Stimulated activated CD4-positive, alpha-beta T cell treated with anti-CD3 and anti-CD28 coated beads, Interleukin-1b, Interleukin-23, amount 100 ng/mL, for 24 hours (primary cell): Measurements from ENCODE around the gene STON2.

Experiments used
- DNase-seq, 4 experiments: peaks; one replicate each; pipeline ENCODE4 v3.0.0-alpha.2; 2020; ENCODE audit warnings: low read depth in 4 of 4, low spot score in 1 of 4

STON2 gene

DNA sequence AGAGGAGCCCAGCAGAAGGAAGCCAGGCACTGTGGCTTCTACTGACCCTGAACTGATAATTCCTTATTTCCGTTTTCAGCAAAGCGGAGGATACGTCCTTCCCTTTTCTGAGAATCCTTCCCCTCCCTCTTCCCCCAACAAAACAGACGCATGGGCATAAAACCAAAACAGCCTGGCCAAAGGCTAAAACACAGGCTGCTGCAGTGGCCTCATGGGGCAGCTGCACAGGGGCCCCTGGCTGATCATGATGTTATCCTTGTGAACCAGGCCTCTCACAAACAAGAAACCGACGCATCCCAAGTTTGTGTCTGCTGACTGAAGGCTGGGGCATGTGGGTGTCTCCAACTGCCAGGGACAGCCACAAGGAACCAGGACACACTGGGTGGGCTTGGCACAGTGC lies 23.4 kb upstream of the STON2 start:
- no peak for DNase-seq

DNA sequence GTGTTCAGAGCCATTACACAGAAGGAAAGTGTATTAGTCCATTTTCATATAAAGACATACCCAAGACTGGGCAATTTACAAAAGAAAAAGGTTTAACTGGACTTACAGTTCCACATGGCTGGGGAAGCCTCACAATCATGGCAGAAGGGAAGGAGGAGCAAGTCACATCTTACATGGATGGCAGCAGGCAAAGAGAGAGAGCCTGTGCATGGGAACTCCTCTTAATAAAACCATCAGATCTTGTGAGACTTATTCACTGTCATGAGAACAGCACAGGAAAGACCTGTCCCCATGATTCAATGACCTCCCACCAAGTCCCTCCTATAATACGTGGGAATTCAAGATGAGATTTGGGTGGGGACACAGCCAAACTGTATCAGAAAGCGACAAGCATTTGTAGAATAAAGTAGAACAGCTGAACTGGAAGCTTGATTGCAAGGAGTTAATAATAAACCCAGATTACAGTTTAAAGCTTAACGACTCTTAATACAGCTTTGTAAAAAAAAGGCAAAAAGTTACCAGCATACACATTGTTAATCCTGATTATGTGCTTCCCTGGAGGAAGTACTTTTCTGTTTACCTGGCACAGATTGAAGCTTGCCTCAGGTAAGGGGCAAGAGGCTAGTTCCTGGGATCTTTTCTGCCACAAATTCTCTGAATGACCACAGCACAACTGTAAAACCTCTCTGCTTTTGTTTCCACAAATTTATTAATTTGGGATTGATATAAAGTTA lies 18.1 kb upstream of the STON2 start:
- no peak for DNase-seq

DNA sequence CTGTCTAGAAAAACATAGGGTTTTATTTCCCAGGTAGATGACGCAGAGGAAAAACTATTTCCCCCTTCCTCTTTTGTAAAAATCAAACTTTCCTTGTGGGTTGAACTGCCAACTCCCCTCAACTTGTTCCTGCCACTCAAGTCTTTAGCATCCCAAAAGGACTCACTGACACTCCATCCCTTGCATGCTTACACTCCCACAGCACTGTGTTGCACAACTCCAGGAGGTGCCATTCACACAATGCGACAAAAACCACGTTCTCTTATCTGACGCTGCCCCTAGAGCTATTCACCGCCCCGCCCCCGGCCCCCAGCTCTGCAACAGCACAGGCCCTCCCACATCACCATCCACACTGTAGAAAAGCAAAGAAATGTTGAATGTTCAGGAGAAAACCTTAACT lies 16.9 kb upstream of the STON2 start:
- no peak for DNase-seq

DNA sequence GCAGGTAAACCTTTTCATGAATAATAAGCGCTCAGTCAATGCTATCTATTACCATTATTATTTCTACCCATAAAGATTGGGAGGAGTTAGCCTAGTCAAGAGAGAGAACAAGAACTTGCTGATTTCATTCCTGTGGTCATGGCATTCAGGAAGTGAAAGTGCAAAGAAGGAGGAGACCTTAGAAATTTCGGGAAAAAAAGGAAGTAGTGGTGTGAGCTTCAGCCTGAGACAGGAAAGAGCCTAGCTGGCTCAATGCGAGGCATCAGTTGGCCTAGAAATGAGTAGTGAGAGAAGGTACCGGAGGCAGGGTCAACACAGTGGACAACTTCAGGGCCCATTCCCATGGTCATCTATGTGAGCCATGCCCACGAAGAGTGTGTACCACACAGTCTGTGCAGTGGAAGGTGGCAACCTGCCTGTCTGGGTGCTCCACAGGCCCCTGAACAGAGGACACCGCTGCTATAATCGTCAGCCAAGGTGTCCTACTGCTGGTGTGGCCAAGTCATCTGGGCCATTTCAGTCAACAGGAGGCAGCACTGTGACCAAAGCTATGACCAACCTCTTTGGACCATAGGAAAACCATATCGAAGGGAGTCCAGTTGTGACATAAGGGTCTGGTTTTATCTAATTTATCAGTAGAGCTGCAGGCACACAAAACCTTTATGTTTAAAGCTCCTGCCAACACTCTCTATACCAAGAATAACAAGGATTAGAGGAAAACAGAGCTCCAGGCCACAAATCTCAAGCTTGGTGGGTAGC lies 16.2 kb upstream of the STON2 start:
- no peak for DNase-seq

DNA sequence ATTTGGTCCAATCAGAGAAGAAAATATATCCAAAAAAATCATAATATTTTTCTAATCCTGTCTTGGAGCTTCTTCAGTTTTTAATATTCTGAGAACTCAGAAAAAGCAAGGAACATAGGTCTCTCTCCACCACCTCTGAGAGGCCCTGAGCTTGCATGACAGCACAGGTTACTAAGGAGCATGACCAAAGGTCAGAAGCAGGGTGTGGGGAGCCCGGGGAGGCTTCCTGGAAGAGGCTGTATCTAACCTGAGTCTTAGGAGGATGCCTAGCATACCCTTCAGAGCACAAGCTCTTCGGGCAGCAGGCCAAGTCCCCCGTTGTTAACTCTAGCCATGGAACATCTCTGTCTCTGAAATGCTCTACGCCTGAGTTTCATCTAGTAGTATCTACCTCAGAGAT lies 15.7 kb upstream of the STON2 start:
- DNase-seq: no peak

DNA sequence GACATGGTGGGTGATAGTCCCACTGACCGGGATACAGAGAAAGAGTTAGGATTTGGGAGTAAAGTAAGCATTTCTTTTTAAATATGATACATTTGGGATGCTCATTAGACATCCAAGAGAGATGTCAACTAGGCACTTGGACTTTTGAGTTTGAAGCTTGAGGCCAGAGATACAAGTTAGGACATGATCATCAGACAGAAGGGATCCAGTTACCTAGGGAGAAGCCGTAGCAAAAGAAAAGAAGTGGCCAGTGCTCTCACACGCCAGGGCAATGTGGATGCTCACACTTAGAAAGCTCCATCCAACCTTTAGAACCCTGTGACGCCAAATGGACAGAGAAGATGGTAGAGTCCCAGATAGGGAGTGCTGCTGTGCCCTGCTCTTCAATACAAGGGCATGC lies 14.0 kb upstream of the STON2 start:
- no peak for DNase-seq

DNA sequence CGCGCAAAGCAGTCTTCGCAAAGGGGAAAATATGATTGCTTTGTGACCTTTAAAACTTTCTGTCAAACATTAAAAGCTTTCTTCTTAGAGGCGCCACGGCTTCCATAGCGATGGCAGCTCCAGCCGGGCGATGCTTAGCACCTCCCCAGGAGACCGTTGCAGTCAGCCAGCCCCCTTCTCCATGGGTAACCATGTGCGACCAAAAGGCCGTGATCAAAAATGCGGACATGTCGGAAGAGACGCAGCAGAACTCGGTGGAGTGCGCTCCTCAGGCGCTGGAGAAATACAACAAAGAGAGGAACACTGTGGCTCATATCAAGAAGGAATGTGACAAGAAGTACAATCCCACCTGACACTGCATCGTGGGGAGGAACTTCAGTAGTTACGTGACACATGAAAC lies 12.7 kb upstream of the STON2 start:
- no peak for DNase-seq

DNA sequence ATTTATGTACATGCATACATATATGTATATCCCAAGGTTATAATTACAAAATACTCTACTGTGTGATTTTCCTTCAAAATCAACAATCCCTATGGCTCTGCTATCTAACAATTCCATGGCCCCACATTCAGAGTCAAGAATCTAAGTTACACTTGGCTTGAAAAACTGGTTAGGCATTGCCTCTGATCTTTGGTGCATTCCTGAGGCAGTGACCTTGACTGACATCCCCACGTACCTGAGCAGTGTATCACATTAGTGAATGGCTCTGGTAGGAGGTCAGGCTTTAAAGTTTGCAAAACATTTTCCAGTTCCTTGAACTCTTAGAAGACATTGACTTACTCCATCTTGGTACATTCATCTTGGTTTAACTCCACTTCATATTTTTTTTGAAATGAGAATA lies 8.5 kb upstream of the STON2 start:
- DNase-seq: no peak

DNA sequence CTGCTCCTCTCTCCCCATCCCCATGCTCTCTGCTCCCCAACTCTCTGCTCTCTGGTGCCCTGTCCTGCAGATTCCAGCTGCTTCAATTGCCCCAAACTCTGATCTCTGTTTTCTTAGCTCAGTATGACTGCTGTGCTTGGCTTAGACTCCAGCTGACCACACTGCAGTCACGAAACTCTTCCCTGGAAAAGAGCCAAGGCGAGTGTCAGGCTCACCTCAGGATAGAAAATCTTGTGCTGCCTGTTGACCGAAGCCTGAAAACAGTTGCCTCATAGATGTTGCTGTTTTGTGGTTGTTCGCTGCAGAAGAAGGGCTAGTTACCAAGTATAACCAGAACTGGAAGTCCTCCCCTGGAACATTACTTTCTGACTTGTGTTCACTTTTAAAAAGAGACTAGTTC lies 6.7 kb upstream of the STON2 start:
- no peak for DNase-seq

DNA sequence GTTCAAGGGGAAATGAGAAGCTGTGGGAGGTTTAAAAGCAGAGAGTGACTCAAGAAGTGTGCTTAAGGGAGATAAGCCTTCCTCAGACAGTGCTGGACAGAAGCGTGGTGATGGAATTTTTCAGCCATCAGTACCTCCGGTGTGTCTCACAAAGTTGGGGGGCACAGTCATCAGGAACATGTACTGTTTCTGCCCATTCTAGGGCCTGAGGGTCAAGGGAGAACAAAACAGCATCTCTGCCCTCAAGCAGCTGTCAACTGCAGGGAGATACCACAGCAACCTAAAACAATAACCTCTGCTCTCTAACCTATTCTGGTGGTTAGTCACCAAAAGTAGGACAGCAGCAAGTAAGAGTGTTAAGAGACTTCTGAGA lies 2.0 kb upstream of the STON2 start:
- DNase-seq: no peak

DNA sequence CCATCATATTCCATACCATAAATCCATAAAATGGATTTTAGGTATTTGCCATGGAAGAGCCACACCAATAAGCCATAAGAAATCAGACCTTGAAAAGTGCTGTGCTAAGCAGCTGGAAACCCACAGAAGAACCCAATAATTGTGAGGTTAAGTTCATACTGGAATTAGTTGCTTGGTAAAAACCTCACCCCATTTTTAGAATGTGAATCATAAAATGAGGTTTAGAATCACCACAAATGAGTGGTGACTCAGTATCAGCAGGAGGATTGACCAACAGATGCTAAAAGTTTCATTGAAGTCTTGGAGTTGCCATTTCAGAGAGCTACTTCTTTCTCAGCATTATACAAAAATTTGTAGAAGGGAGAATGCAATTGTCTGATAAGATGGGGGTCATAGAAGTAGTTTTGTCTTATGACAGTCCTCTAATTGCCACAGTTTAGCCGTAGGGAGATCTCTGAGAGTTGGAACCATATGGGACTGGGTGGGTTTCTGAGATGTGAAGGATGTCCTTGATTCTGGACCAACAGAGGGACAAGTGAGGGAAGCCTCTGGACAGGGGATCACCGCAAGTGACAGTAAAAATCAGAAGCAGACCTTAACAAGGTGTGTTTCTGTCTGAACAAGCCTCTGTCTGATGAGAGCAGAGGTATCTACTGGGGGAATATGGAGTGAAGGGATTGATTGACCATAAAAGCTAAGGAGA lies 1.4 kb upstream of the STON2 start:
- DNase-seq: no peak

DNA sequence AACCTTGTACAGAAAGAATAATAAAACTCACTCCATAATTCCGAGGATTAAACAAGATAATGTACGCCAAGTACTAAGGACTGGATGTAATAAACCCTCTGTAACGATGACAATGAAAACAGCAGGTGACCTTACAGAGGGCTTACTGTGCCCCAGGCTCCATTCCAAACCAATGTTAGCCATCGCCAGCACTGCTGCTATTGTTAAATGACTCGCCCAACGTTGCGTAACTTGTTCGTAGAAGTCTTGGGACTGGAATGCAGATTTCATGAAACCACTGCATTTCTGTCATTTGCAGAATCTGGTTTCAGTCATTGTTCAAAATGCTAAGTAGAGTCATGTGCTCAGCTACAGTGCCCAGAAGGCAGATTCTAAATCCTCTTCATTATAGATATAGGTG lies 728 bp upstream of the STON2 start:
- peak in 1 of 4 experiments; percentile 5 for DNase-seq

DNA sequence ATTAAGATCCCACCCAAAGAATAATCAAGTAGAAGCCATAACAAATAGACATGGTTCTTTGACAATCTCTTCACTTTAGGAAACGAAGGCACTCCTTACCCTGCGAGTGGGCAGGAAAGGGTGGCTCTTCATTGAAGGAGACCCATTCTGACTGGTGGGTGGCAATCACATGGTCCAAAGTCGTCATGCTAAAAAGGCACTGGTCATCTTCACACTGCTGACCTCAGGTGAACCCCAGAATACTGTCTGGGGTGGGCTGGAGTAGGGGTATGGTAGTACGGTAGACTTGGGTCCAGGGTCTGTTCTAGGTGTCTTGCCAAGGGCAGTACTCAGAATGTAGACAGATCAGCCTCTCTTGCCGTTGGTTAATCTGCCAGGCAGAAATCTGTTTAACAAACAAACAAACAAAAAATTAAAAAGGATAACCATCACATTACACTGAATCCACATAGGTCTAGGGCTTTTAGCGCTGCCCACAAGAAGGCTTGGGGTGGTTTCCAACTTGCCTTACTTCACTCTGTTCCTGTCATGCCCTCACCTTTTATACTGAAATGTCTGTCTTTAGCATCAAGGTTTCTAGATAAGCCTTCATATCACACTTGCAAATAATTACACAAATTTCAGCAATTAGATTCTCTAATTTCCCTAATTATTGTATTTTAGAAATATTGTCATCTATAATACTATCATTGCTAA lies 1.8 kb downstream of the STON2 start:
- no peak for DNase-seq

DNA sequence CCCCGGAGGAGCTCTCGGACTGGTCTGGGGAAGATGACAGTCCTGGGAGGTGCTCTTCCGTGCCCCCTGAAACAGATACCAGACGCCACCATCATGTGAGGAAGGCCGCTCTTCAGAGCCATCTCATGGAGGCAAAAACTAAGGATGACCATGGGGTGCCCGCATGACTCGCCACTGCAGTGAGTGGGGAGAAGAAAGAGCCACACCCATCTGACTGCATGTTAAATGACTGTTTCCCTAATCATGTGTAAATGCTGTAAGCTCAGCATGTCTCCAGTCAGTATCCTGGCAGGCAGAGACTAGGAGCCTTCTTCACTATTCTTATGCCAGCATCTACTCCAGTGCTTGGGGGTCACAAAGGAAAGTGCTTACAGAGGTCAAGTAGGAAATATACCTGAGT lies 4.0 kb downstream of the STON2 start:
- no peak for DNase-seq

DNA sequence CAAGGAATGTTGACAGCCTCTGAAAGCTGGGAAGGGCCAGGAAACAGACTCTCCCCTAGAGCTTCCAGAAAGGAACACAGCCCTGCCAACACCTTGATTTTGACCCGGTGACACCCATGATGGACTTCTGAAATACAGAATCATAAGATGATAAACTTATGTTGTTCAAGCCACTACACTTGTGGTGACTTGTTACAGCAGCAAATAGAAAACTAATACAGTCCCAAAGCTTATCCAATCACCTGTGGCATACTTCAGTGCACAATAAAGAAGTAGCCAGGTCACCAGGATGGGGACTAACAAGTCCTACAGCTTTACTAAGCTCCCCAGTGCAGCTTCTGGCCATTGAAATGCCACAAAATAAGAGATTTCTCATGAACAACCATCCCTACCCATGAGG lies 5.4 kb downstream of the STON2 start:
- DNase-seq: no peak

DNA sequence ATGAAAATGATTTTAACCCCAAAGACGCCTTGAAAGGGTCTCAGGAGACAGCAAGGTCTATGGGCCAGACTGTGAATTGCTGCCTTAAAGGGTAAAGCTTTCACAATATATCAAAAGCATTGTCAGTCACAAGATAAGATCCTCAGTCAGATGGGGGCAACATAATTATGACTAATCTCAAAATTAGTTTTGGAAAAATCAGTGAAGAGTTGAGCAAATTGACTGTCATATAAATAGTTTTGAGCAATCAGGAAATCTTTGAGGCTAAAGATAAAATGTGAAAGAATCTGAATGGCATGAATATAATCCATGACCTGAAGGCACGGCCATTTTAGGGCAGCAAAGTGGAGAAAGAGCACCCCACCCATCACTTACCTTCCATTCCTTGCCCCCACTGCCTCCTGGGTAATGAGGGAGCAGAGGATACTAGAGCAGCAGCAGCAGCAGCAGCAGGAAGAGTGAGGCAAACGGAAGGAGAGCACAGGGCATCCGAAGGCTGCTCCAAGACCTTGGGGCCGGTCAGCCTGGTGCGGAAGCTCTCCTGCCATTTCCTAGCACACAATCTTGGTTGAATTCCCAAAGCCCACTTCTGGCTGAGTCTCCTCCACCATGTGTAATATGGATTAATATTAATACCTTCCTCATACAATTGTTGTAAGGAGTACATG lies 7.0 kb downstream of the STON2 start:
- DNase-seq: no peak

DNA sequence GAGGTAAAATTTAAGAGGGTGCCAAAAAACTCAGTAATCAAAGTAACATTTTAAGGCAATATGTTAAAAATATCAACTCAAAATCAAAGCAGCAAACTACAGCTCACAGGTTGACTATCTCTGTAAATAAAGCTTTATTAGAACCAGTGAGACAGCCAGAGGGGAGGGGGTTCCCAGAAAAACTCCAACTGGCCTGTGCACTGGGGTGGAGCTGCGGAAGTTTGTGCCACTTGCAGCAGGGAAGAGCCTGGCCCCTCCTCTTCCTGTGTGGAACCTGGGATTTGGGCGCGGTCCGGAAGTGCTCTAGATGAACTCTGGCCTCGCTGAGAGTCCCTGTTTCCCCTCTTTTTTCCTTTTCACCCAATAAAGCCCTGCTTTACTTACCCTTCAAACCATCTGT lies 8.1 kb downstream of the STON2 start:
- no peak for DNase-seq

DNA sequence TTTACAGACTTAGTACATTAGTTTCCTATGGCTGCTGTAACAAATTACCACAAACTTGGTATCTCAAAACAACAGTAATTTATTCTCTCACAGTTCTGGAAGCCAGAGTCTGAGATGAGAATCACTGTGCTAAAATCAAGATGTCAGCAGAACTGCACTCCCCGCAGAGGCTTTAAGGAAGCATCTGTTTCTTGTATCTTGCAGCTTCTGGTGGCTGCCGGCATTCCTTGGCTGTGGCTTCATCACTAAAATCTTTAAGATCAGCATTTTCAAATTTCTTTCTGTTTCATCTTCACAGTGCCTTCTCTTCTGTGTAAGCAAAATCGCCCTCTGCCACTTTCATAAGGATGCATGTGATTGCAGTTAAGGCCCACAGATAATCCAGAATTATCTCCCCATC lies 9.4 kb downstream of the STON2 start:
- DNase-seq: no peak

DNA sequence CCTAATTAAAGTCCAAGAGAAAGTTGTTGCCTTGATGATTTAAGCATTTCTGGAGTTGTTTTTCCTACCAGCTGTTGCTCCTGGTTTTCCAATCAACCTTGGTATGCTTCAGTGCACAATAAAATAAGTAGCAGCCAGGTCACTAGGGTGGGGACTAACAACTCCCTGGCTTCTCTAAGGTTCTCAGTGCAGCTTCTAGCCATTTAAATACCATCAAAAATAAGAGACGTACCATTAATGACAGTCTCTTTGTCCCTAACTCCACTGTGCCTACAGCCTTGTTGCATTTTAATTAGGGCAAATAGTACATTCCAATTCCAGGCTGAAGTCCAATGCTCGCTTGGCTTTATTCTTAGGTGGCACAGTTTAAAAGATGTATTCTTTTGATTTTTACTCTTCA lies 11.8 kb downstream of the STON2 start:
- DNase-seq: no peak

DNA sequence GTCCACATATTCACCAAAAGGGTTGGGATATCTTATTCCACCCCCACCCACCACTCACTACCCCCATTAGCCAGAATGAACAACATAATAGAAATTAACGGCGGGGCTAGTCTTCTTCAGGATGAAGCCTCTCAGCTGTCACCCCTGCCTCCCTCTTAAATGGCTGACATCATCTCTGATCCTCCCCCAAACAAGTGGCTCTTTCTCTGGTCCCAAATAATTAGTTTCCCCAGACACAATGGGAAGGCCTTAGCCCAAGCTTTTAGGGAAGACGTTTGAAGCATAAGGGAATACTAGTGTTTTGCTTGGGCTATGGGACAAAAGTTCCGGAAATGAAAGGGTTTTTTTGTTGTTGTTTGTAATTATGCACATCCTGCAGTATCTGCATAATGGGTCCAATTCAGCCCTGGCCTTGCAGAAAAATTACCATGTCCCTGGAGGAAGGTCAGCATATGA lies 13.8 kb downstream of the STON2 start:
- no peak for DNase-seq

DNA sequence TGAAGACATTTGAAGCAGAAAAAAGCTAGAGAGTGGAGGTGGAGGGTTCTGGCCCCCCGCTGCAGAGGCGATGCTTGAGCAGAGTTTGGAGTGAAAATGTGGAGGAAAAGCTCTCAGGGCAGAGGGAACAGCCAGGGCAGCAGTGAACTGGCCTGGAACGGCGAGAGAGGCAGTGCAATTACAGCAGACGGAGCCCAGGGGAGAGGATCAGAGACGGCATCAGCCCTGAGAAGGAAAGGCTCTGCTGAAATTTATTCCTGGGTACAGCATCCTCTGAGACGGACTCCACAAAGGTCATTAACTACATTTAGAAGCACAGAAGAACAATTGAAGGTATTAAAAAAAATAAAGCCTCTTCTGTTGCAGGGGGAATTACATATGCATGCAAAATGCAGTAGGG lies 14.2 kb downstream of the STON2 start:
- DNase-seq: no peak
